HG02970 (cell line): Measurements from ENCODE around the gene CDH8.
"Not testable (repeated sequence)": the region's sequence is repeated elsewhere in the genome, so short reads cannot be mapped to it uniquely, and the experiment has no call there.

Experiments
- ATAC-seq: cut with Tn5 transposase; IDR thresholded peaks from one replicate; pipeline ENCODE4 v1.9.1; 2021; ENCODE audit warnings: mild to moderate bottlenecking, moderate library complexity, moderate number of reproducible peaks; ENCODE audit not compliant: unreplicated experiment, low FRiP score

The CDH8 gene

GRCh38 chr16:61944004-61944403 is 92.2 kb downstream of the CDH8 start:
- ATAC-seq: no peak

GRCh38 chr16:61940611-61941010 is 95.6 kb downstream of the CDH8 start:
- no peak for ATAC-seq

DNA sequence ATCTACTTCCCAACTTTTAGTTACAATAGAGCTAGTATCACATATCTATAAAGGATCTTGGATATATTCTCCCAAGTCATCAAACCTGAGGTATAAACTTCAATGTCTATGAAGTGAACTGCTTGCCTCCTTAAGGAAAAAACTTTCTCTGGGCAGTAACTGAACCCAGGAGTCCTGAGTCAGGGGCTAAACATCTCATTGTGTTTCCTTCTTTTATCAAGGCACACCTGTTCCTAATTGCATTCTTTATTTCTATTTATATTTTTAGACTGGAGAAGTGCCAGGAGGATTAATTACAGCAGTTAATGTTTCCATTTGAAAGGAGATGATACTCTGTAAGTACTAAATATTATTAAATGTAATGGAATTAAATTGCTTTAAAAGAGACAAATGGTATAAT is 98.6 kb downstream of the CDH8 start:
- ATAC-seq: no peak

- no peak for ATAC-seq
Measured at GRCh38 chr16:61936522-61936921, 99.7 kb downstream of the CDH8 start.

DNA sequence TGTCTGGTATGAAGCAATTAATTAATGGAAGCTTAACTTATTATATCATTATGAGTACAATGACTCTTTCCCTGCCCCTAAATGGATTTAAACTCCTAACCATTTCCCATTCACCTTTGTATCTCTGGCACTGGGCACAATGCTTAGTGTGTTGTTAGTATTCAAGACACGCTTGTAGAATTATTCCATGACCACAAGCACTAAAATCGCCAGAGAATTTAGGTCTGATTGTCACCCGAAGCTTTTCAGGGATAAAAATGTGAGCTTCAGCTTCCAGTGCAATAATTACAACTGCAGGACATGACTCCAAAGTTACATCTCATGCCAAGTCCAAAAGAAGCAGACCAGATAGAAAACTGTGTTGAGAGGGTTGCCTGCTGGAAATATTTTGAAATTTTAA is 101.6 kb downstream of the CDH8 start:
- no peak for ATAC-seq

GRCh38 chr16:61929776-61930175 is 106.5 kb downstream of the CDH8 start:
- no peak for ATAC-seq

DNA sequence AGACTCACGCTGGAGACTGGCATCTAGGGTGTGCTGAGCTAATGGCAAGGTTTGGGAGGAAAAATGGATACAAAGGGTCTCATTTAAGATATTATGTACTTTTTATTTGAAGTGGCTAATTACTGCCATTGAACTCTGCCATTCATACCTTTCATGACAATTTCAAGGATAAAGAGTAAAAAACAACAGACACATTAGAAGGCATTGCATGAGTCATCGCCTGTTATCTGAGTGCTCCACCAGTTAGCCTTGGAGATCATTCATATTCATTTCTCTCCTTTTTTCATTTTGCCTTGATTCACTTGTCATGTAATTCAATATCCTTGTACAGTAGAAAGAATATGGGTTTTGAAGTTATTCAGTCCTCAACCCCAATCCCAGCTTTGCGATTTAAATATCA is 109.5 kb downstream of the CDH8 start:
- ATAC-seq: no peak

DNA sequence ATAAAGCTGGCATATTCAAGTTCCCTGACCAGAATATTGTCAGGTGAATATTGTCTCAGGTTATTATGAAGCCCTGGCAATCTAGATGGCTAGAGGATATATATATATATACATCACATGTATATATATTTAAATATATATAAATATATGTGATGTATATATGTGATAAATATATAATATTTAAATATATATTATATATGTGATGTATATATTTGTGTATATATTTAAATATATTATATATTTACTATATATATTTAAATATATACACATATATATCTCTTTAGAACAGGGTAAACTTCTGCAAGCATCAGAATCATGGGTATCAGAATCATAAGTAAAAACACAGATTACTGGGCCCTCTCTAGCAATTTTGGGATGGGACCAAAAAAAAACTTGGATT is 112.6 kb downstream of the CDH8 start:
- no peak for ATAC-seq

- ATAC-seq: no peak
Measured at GRCh38 chr16:61921373-61921772, 114.9 kb downstream of the CDH8 start.

- not testable (repeated sequence) for ATAC-seq
Measured at GRCh38 chr16:61917865-61918826, 118.1 kb downstream of the CDH8 start.

- no peak for ATAC-seq
Measured at GRCh38 chr16:61915569-61915968, 120.7 kb downstream of the CDH8 start.

GRCh38 chr16:61909074-61909473 is 127.2 kb downstream of the CDH8 start:
- ATAC-seq: no peak

GRCh38 chr16:61908426-61908825 is 127.8 kb downstream of the CDH8 start:
- no peak for ATAC-seq

GRCh38 chr16:61901689-61902088 is 134.5 kb downstream of the CDH8 start:
- no peak for ATAC-seq

DNA sequence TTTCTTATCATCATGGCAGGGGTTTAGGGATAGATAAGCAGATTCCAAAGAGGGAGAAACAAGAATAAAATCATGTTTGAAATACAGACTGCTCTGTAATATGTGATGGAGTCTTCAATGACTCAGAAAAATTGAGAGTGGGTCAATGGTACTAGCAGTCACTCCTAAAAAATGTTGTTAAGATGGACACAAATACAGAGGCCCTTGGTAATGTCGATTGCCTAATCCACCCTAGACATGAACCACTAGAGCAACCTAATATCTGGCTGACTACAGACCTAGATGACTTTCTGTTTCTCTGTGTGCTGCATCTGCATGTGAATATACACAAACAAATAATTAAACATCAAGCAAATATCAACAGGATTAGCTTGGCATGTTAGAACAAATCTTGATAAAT is 135.8 kb downstream of the CDH8 start:
- no peak for ATAC-seq

DNA sequence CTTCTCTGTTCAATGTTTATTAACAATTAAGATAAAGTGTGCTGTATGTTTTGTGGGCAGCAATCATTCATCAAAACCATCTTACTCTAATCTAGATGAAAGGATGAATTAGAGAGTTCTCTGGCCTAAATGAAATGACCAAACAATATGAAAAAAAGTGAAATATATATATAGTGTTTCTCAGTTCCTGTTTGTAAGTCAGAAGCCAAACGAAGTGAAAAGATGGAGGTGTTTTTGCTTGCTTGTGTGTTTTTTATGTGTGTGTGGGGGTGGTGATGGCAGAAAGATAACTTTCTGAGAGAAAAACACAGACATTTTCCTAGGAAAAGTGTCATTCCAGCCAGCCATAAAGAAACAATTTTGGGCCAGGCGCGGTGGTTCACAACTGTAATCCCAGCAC is 138.6 kb downstream of the CDH8 start:
- ATAC-seq: no peak

GRCh38 chr16:61892531-61892930 is 143.7 kb downstream of the CDH8 start:
- no peak for ATAC-seq

- no peak for ATAC-seq
Measured at GRCh38 chr16:61891460-61891859, 144.8 kb downstream of the CDH8 start.

GRCh38 chr16:61890386-61890785 is 145.9 kb downstream of the CDH8 start:
- no peak for ATAC-seq

DNA sequence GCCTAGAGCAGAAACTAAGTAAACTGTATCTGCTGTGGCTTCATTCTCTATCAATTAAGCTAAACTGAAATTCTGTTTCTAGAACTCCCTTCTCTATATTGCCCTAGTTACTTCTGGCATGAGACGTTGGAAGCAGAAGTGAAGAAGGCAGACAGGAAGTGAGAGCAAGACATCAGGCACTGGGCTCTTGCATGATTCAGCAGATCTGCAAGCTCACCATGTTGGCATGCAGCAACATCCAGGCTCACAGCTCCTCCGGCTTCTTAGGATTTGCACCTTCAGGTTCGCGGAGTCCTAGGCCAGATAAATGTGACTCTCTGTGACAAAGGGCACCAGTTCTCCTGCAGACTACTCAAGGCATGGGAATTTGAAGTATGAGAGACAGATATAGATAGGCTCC is 148.3 kb downstream of the CDH8 start:
- no peak for ATAC-seq

- ATAC-seq: no peak
Measured at GRCh38 chr16:61885343-61885742, 150.9 kb downstream of the CDH8 start.

- ATAC-seq: no peak
Measured at GRCh38 chr16:61879306-61879705, 156.9 kb downstream of the CDH8 start.
